IPS-20b (cell line): Measurements from ENCODE around the gene CNOT11.
"Not testable (repeated sequence)": the region's sequence is repeated elsewhere in the genome, so short reads cannot be mapped to it uniquely, and the experiment has no call there.

Experiments
- H3K27ac ChIP-seq: one replicate; pipeline ENCODE4 v1.5.1; 2013; ENCODE audit warnings: low read length
- H3K27me3 ChIP-seq: 2 replicates; pipeline ENCODE4 v1.6.1; 2013; ENCODE audit warnings: mild to moderate bottlenecking, low read length, inconsistent platforms; ENCODE audit not compliant: insufficient read depth
- H3K36me3 ChIP-seq: 2 replicates; pipeline ENCODE4 v1.6.1; 2013; ENCODE audit warnings: low read depth, mild to moderate bottlenecking, inconsistent platforms, low read length, moderate library complexity; ENCODE audit not compliant: insufficient read depth
- H3K4me1 ChIP-seq: 2 replicates; pipeline ENCODE4 v1.6.1; 2013; ENCODE audit warnings: mild to moderate bottlenecking, control low read depth, inconsistent platforms, low read length, moderate library complexity; ENCODE audit not compliant: insufficient read depth
- H3K4me3 ChIP-seq: 2 replicates; pipeline ENCODE4 v1.5.1; 2013; ENCODE audit warnings: mild to moderate bottlenecking, low read length, inconsistent platforms
- H3K9ac ChIP-seq: 2 replicates; pipeline ENCODE4 v1.6.1; 2013; ENCODE audit warnings: low read depth, mild to moderate bottlenecking, inconsistent platforms, low read length, moderate library complexity
- H3K9me3 ChIP-seq: 2 replicates; pipeline ENCODE4 v1.6.1; 2013; ENCODE audit warnings: mild to moderate bottlenecking, low read depth, low read length, inconsistent platforms; ENCODE audit not compliant: insufficient read depth

Gene CNOT11

DNA sequence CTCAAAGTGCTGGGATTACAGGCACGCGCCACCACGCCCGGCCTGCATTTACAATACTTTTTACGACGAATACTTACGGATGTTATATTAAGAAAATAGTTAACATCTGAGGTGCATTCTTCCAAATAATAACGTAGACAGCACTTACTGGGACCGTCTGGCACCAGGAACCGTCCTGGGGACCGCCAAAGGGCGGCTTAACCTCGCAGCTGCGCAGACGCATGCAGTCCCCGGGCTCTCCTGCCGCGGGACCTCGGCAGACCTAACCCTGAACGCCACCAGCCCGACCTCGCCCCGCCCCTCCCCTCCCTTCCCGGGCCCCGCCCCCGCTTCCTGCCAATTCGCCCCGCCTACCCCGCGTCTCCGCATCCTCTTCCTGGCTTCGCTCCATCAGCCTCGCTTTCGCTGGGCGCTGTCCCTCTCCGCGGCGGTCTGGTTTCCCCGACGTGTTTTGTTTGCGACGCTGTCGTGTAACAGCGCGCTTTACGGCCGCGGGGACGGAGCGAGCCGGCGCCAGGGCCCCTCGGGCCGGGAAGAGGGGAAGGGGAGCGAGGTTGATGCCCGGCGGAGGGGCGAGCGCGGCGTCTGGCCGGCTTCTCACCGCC lies at the start of gene CNOT11:
Gene CNOT11 (plus strand): TSS at position 479 of the 605 bp plus-strand sequence. CDS start 79 bp downstream, at position 558.
- Histone ChIP-seq H3K4me1 (peaks cover 16% of the 10 kb centered on the region), H3K27me3 (no peaks in the 10 kb centered on the region)

DNA sequence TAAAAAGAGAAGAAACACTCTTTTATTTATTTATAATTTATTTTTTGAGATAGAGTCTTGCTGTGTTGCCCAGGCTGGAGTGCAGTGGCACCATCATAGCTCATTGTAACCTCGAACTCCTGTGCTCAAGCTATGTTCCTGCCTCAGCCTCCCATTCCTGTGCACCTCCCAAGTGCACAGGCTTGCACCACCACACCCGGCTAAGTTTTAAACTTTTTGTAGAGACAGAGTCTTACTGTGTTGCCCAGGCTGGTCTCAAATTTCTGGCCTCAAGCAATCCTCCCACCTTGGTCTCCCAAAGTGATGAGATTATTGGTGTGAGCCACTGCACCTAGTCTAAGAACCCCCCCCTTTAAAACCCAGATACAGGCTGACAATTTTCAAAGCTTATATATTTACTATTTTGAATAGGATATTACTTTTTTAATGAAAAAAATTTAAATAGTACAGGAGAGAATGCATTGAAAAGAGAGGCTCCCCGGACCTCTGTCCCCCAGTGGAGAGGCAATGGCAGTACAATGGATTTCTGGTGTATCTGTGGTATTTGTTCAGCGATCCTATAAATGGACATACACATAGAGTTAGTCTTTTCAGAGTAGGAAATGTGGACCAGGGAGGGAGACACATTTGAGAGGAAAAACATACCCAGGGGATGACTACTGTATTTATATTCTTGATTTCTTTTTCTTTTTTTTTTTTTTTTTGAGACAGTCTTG lies 48.1 kb upstream of the CNOT11 start:
- no peaks in the 10 kb centered on the region for H3K9me3 ChIP-seq
- H3K4me1 ChIP-seq, result no peaks in the 10 kb centered on the region
- H3K27ac ChIP-seq, result no peak overlapping the region
- no peaks in the 10 kb centered on the region for H3K36me3 ChIP-seq
- H3K27me3 ChIP-seq, result no peaks in the 10 kb centered on the region
- no peak overlapping the region for H3K9ac ChIP-seq
- H3K4me3 ChIP-seq, result no peak overlapping the region

More for the DNA sequence above, at the start of gene CNOT11:
- peaks cover 3% of the 10 kb centered on the region; the same call in 1 of the 2 replicates for H3K36me3 ChIP-seq
- no peaks in the 10 kb centered on the region for H3K9me3 ChIP-seq
- H3K27ac ChIP-seq, result peak within 1 kb of the TSS; percentile 54
- peak within 1 kb of the TSS; percentile 92 for H3K9ac ChIP-seq
- peak within 1 kb of the TSS; percentile 85 for H3K4me3 ChIP-seq

DNA sequence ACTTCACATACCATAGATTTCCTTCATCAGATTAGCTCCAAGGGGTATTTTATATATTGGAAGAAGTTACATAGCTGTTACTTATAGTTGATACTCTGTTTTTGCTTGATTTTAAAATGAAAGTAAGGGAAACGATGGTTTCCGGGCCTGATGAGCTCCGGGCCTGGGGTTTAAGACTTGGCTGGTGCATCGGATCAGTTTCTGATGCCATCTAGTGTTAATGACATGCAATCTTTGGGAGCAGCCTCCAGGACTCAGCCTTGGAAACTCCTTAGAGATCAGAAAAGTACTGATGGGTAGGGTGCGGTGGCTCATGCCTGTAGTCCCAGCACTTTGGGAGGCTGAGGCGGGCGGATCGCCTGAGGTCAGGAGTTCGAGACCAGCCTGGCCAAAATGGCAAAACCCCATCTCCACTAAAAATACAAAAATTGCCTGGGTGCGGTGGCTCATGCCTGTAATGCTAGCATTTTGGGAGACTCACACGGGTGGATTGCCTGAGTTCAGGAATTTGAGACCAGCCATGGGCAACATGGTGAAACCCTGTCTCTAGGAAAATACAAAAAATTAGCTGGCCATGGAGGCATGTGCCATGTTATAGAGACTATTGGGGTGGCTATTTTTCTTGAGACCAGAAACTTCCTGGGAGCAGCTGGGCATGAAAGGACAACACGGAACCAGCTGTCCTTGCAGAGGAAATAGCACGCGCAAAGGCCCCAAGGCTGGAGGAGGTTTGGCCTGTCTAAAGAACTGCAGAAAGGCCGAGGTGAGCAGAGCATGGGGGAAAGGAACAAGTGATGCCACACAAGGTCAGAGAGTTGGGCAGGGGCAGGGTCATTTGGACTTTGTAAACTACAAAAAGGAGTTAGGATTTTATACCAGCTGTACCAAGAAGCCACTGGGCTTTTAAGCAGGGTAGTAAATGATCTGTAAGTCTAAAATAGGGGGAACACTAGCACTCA lies 46.9 kb upstream of the CNOT11 start:
- no peak overlapping the region for H3K9ac ChIP-seq
- no peak overlapping the region for H3K4me3 ChIP-seq
- no peaks in the 10 kb centered on the region for H3K4me1 ChIP-seq
- no peaks in the 10 kb centered on the region; the same call in 1 of the 2 replicates for H3K9me3 ChIP-seq
- H3K36me3 ChIP-seq, result no peaks in the 10 kb centered on the region
- H3K27ac ChIP-seq, result no peak overlapping the region
- no peaks in the 10 kb centered on the region for H3K27me3 ChIP-seq

DNA sequence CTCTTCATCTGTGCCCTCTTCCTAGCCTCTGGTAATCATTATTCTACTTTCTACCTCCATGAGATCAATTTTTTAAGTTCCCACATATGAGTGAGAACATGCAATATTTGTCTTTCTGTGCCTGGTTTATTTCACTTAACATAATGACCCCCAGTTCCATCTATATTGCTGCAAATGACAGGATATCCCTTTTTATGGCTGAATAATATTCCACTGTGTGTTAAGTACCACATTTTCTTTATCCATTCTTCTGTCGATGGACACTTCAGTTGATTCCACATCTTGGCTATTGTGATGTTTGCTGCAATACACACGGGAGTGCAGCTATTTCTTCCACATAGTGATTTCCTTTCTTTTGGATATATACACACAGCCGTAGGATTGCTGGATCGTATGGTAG lies 43.9 kb upstream of the CNOT11 start:
- Histone ChIP-seq H3K9ac (no peak overlapping the region), H3K4me1 (no peaks in the 10 kb centered on the region), H3K27me3 (no peaks in the 10 kb centered on the region), H3K9me3 (no peaks in the 10 kb centered on the region; the same call in 1 of the 2 replicates), H3K36me3 (no peaks in the 10 kb centered on the region), H3K27ac (no peak overlapping the region), H3K4me3 (no peak overlapping the region)

DNA sequence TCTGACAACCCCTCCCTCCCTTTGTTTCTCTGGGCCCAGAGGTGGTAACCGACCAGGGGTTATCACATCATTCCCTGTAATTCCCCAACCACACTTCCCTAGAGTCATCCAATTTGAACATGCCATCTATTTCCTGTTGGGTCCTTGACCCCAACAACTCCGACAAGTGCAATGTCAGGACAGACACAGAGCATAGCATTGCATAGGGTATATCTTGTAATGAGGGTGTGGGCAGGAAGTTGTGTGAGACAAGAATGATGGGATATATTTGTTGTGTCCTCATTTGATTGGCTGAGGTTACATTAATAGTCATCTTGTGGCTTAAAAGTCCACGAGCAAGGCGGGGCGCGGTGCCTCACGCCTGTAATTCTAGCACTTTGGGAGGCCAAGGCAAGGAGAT lies 33.4 kb upstream of the CNOT11 start:
- Histone ChIP-seq H3K9me3 (no peaks in the 10 kb centered on the region), H3K36me3 (no peaks in the 10 kb centered on the region), H3K4me3 (no peak overlapping the region), H3K9ac (no peak overlapping the region), H3K27ac (no peak overlapping the region), H3K4me1 (no peaks in the 10 kb centered on the region), H3K27me3 (no peaks in the 10 kb centered on the region)

DNA sequence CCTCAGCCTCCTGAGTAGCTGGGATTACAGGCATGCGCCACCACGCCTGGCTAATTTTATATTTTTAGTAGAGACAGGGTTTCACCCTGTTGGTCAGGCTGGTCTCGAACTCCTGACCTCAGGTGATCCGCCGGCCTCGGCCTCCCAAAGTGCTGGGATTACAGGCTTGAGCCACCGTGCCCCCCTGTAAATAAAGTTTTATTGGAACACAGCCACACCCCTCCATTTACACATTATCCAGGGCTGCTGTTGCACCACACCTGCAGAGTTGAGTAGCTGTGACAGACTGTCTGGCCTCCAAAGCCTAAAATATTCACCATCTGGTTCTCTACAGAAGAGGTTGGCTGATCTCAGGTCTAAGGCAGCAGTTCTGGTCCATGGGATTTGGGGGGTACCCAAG lies 32.6 kb upstream of the CNOT11 start:
- not testable (repeated sequence) for H3K27ac ChIP-seq, H3K9me3 ChIP-seq, H3K9ac ChIP-seq, H3K36me3 ChIP-seq, H3K27me3 ChIP-seq, H3K4me3 ChIP-seq, H3K4me1 ChIP-seq

DNA sequence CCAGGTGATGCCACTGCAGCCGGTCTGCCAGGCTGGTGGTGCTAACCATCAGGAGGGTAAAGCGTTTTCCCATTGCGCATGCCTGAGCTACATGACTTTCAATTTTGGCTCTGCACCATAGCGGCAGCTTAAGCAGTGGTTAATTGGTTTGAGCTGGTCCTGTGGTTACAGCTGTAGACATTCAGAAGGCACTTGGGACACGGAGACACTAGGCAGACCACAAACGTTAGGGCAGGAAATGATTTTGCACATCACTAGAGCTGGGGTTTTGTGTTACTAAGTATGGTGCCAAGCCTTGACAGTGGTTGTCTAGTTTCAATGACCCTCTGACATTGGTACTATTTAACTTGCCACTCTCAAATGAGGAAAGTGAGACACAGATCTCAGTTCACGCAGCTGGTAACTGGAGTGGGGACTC lies 28.9 kb upstream of the CNOT11 start:
- no peak overlapping the region for H3K4me3 ChIP-seq
- no peak overlapping the region for H3K9ac ChIP-seq
- H3K27me3 ChIP-seq, result no peaks in the 10 kb centered on the region
- no peaks in the 10 kb centered on the region for H3K9me3 ChIP-seq
- H3K27ac ChIP-seq, result no peak overlapping the region
- H3K36me3 ChIP-seq, result no peaks in the 10 kb centered on the region
- H3K4me1 ChIP-seq, result no peaks in the 10 kb centered on the region

DNA sequence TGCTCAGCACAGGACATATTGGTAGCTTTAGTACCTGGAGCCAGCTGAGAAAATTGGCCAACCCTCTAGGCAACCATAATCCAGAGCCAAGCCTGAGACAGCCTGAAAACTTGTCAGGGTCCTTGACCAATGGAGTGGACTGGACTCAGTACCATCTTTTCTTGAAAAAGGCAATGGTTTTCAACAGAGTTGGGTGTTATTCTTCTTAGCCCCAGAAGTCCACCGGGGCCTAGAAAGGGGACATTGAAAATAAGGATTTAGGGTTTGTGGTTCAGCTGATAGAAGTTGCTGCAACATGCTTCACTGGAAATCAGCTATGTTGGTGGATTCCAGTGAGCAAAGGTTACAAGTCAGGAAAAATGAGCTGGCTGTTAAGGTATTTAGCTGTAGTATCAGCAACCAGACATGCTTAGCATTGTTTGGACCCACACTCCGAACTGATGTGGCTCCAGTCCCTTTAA lies 22.1 kb upstream of the CNOT11 start:
- no peak overlapping the region for H3K27ac ChIP-seq
- no peaks in the 10 kb centered on the region for H3K4me1 ChIP-seq
- no peaks in the 10 kb centered on the region for H3K36me3 ChIP-seq
- H3K9me3 ChIP-seq, result no peaks in the 10 kb centered on the region
- H3K9ac ChIP-seq, result no peak overlapping the region
- H3K27me3 ChIP-seq, result no peaks in the 10 kb centered on the region
- H3K4me3 ChIP-seq, result no peak overlapping the region

DNA sequence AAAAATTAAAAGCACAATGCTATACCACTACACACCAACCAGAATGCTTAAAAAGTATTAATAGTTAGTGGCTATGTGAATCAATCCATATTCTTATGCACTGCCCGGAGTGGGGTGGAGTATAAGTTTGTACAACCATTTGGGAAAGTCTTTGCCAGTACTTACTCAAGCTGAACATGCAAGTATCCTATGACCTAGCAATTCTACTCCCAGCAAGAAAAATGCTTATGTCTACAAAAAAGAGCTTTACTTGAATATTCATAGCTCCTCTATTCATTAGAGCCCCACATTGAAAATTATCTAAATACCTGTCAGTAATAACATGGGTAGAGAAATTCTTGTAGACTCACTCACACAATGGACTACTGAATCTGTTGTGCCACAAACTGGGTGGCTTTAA lies 21.4 kb upstream of the CNOT11 start:
- H3K4me1 ChIP-seq, result no peaks in the 10 kb centered on the region
- no peak overlapping the region for H3K4me3 ChIP-seq
- H3K9me3 ChIP-seq, result no peaks in the 10 kb centered on the region
- no peak overlapping the region for H3K27ac ChIP-seq
- no peaks in the 10 kb centered on the region for H3K36me3 ChIP-seq
- no peaks in the 10 kb centered on the region for H3K27me3 ChIP-seq
- H3K9ac ChIP-seq, result no peak overlapping the region

DNA sequence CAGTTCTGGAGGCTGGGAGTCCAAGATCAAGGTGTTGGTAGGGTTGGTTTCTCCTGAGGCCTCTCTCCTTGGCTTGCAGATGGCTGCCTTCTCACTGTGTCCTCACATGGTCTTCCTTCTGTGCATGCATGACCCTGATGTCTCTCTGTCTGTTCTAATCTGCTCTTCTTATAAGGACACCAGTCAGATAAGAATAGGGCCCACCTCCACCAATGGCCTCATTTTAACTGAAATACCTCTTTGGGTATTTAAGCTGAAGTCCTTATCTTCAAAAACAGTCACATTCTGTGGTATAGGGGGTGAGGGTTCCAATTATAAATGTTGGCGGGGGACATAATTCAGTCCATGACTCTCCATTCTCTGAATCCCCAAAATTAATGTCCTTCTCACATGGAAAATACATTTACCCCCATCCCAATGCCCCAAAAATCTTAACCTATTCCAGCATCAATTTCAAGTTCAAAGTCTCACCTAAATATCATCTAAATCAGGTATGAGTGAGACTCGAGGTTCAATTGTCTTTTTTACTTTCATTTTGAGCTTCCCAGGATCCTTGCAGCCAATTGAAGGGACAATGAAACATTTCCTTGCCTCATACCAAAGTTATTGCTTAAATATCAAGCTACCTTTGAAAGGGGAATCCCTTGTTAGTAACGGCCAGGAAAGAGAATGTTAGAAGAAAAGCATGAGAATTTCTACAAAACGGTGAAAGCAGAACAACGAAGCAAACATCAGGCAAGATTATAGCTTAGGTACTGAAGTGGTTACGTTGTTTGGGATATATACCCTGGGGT lies 20.6 kb upstream of the CNOT11 start:
- Histone ChIP-seq H3K4me3 (no peak overlapping the region), H3K9ac (no peak overlapping the region), H3K27me3 (no peaks in the 10 kb centered on the region), H3K27ac (no peak overlapping the region), H3K9me3 (no peaks in the 10 kb centered on the region), H3K36me3 (no peaks in the 10 kb centered on the region), H3K4me1 (no peaks in the 10 kb centered on the region)

DNA sequence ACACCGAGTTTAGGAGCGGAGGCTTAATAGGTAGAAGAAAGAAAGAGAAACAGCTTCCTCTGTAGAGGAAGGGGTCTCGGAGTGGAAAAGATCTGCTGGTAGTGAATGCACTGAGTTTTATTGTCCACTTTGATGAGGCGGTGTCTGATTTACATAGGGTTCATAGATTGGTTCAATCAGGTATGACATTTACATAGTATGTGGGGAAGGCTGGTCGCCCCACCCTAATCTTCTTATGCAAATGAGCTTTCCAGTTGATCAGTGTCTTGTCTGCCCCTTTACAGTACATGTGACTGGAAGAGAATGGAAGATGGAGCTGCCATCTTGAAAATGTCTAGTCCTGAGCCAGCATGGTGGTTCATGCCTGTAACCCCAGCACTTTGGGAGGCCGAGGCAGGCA lies 19.9 kb upstream of the CNOT11 start:
- no peak overlapping the region for H3K27ac ChIP-seq
- no peak overlapping the region for H3K9ac ChIP-seq
- H3K4me1 ChIP-seq, result no peaks in the 10 kb centered on the region

More for the DNA sequence above, 19.9 kb upstream of the CNOT11 start:
- no peak overlapping the region for H3K4me3 ChIP-seq
- H3K27me3 ChIP-seq, result no peaks in the 10 kb centered on the region
- no peaks in the 10 kb centered on the region for H3K9me3 ChIP-seq
- no peaks in the 10 kb centered on the region for H3K36me3 ChIP-seq
